Measurements from ENCODE around the gene PCBP3. TPM values are rescaled to one million over a fixed set of nuclear protein-coding genes. Genes with fewer than 3 reads are reported as not detected.

PCBP3 gene
- total RNA-seq, 1 donor from 2014 or later: not detected

GRCh38 chr21:45965084-45965809, 321.7 kb downstream of the PCBP3 start:
- CTCF ChIA-PET: no interaction called here

GRCh38 chr21:45966791-45967394, 323.4 kb downstream of the PCBP3 start:
- peaks cover 27% of the 10 kb centered on the region for H3K27me3 Mint-ChIP-seq
- CTCF ChIA-PET: no interaction called here
- ATAC-seq (ENCODE audit: low read depth) (no peak), DNase-seq (no peak)
- H3K27ac Mint-ChIP-seq: no peak overlapping the region
- POLR2A ChIA-PET: no interaction called here
- peaks cover 14% of the 10 kb centered on the region for H3K9me3 Mint-ChIP-seq
- H3K4me1 Mint-ChIP-seq: peaks cover 2% of the 10 kb centered on the region
- TF ChIP-seq CTCF (IDR thresholded peaks at IDR 0.05): no peak
- intact Hi-C loops (cut with micrococcal nuclease): no loop called here
- no peak overlapping the region for H3K4me3 Mint-ChIP-seq
- no peaks in the 10 kb centered on the region for H3K36me3 Mint-ChIP-seq (ENCODE audit: low read depth)

More at GRCh38 chr21:45965084-45965809, 321.7 kb downstream of the PCBP3 start:
- Mint-ChIP-seq H3K4me3 (no peak overlapping the region), H3K36me3 (ENCODE audit: low read depth) (no peaks in the 10 kb centered on the region), H3K9me3 (peaks cover 22% of the 10 kb centered on the region), H3K27me3 (peaks cover 24% of the 10 kb centered on the region), H3K27ac (no peak overlapping the region), H3K4me1 (no peaks in the 10 kb centered on the region)
- POLR2A ChIA-PET: no interaction called here
- DNase-seq (no peak), ATAC-seq (ENCODE audit: low read depth) (no peak)
- intact Hi-C loops (cut with micrococcal nuclease): no loop called here
- TF ChIP-seq CTCF (IDR thresholded peaks at IDR 0.05): no peak

GRCh38 chr21:45969921-45970673, 326.6 kb downstream of the PCBP3 start:
- POLR2A ChIA-PET: no interaction called here
- Mint-ChIP-seq H3K4me1 (peaks cover 6% of the 10 kb centered on the region), H3K27ac (no peak overlapping the region), H3K36me3 (ENCODE audit: low read depth) (no peaks in the 10 kb centered on the region), H3K4me3 (no peak overlapping the region), H3K27me3 (peaks cover 20% of the 10 kb centered on the region), H3K9me3 (peaks cover 1% of the 10 kb centered on the region)
- no peak for TF ChIP-seq CTCF (IDR thresholded peaks at IDR 0.05)
- CTCF ChIA-PET: no interaction called here
- DNase-seq (no peak), ATAC-seq (ENCODE audit: low read depth) (no peak)
- intact Hi-C loops (cut with micrococcal nuclease): loop anchor here (5.0 kb wide), 3 partner anchors 177 to 357 kb away; partner anchors contain the start of gene LSS

- no peak for TF ChIP-seq CTCF (IDR thresholded peaks at IDR 0.05)
- Mint-ChIP-seq H3K27me3 (peaks cover 28% of the 10 kb centered on the region), H3K4me3 (no peak overlapping the region), H3K36me3 (ENCODE audit: low read depth) (no peaks in the 10 kb centered on the region), H3K9me3 (no peaks in the 10 kb centered on the region), H3K27ac (no peak overlapping the region), H3K4me1 (peaks cover 6% of the 10 kb centered on the region)
- ATAC-seq (ENCODE audit: low read depth) (peak; percentile 45), DNase-seq (no peak)
- POLR2A ChIA-PET: no interaction called here
- CTCF ChIA-PET: no interaction called here
- intact Hi-C loops (cut with micrococcal nuclease): loop anchor here (5.0 kb wide), 3 partner anchors 176 to 356 kb away; partner anchors contain the start of gene LSS
These were observed 327.4 kb downstream of the PCBP3 start for GRCh38 chr21:45970674-45971615.
